ENCODE measurements around the gene JADE3.

Gene JADE3

GRCh38 chrX:46978341-46979291, 66.4 kb downstream of the JADE3 start:
- peak; percentile 63 for DNase-seq
- in situ Hi-C loops (cut with HindIII; ENCODE audit: low pct_ligation_motif_present, low pct_unique_long_range_greater_than_20kb, low sequenced_read_pairs) = no loop called here

- in situ Hi-C loops (cut with HindIII; ENCODE audit: low pct_ligation_motif_present, low pct_unique_long_range_greater_than_20kb, low sequenced_read_pairs) = no loop called here
- DNase-seq = no peak
Measured at GRCh38 chrX:46984705-46985104, 72.5 kb downstream of the JADE3 start.

GRCh38 chrX:46989548-46989947, 77.3 kb downstream of the JADE3 start:
- in situ Hi-C loops (cut with HindIII; ENCODE audit: low pct_ligation_motif_present, low pct_unique_long_range_greater_than_20kb, low sequenced_read_pairs) = no loop called here
- DNase-seq = no peak

DNA sequence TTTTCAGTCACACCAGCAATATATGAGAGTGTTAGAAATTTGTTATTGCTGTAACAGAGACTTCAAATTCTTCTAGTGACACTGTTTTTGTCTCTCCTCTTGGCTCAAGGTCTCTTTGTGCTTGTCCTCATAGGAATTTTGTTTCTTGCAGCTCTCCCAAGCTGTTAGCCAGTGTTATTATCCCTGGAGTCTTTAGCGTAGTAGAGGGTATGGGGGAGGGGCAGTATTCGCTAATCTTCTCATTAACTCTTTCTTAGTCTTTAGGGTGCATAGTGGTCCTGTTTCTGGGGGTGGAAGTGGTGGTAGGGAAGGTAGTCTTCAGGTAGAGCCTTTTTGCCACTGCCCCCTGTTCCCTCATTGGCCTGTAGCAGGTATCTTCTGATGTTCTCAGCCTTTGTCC, 79.4 kb downstream of the JADE3 start:
- no peak for DNase-seq

DNA sequence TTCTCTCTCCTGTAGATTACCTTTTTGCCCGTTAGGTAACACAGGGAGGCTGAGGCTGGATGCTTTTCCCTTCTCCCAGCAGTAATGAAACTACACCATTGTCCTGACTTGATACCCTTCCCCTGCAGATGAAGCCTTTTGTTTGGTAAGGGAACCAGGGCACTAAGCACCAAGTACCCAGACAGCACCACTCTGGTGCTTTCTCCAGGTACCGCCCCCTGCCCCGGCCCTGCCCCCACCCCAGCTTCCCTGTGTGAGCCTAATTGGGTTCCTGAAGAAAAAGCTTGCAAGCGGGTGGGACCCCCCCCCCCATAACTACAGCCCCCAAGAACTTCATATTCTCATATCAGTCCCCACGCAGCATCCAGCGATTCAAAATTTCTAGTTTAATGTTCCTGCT, 79.8 kb downstream of the JADE3 start:
- no peak for DNase-seq
- in situ Hi-C loops (cut with HindIII; ENCODE audit: low pct_ligation_motif_present, low pct_unique_long_range_greater_than_20kb, low sequenced_read_pairs) = no loop called here

More for the DNA sequence above, 79.4 kb downstream of the JADE3 start:
- in situ Hi-C loops (cut with HindIII; ENCODE audit: low pct_ligation_motif_present, low pct_unique_long_range_greater_than_20kb, low sequenced_read_pairs) = no loop called here

GRCh38 chrX:46994096-46994495, 81.9 kb downstream of the JADE3 start:
- DNase-seq = no peak
- in situ Hi-C loops (cut with HindIII; ENCODE audit: low pct_ligation_motif_present, low pct_unique_long_range_greater_than_20kb, low sequenced_read_pairs) = no loop called here

DNA sequence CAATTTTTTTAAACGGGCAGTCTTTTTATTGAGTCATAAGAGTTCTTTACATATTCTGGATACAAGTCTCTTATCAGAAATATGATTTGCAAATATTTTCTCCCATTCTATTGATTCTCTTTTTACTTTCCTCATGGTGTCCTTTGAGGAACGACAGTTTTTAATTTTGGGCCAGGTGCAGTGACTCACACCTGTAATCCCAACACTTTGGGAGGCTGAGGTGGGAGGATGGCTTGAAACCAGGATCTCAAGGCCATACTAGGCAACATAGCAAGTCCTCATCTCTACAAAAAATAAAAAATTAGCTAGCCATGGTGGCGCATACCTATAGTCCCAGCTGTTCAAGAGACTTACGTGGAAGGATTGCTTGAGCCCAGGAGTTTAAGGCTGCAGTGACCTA, 99.9 kb downstream of the JADE3 start:
- DNase-seq = no peak
- in situ Hi-C loops (cut with HindIII; ENCODE audit: low pct_ligation_motif_present, low pct_unique_long_range_greater_than_20kb, low sequenced_read_pairs) = no loop called here

- DNase-seq = no peak
- in situ Hi-C loops (cut with HindIII; ENCODE audit: low pct_ligation_motif_present, low pct_unique_long_range_greater_than_20kb, low sequenced_read_pairs) = no loop called here
Measured at GRCh38 chrX:47026198-47026597, 114.0 kb downstream of the JADE3 start.

GRCh38 chrX:47030339-47030738, 118.1 kb downstream of the JADE3 start:
- DNase-seq = peak; percentile 53
- in situ Hi-C loops (cut with HindIII; ENCODE audit: low pct_ligation_motif_present, low pct_unique_long_range_greater_than_20kb, low sequenced_read_pairs) = no loop called here

DNA sequence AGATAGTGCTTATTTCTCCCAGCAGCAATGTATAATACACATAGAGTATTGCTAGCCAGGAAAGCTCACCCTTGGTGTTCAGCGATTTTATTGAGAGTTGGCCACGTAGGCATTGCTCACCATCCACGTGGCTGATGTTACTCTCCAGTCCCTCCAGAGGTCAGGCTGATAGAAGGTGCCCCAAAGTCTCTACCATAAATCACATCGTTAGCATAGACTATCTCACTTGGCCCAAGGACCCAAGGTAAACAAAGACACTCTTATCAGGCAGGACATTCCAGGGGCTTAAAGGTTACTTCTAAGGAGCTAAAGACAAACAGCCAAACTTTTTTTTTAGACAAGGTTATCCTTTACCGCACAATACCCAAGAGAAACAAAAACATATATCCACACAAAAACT, 135.8 kb downstream of the JADE3 start:
- DNase-seq = no peak
- in situ Hi-C loops (cut with HindIII; ENCODE audit: low pct_ligation_motif_present, low pct_unique_long_range_greater_than_20kb, low sequenced_read_pairs) = no loop called here

- in situ Hi-C loops (cut with HindIII; ENCODE audit: low pct_ligation_motif_present, low pct_unique_long_range_greater_than_20kb, low sequenced_read_pairs) = no loop called here
Measured at GRCh38 chrX:47059142-47059874, 147.1 kb downstream of the JADE3 start.

GRCh38 chrX:47060708-47061107, 148.5 kb downstream of the JADE3 start:
- in situ Hi-C loops (cut with HindIII; ENCODE audit: low pct_ligation_motif_present, low pct_unique_long_range_greater_than_20kb, low sequenced_read_pairs) = no loop called here
- DNase-seq = no peak

More at GRCh38 chrX:47059142-47059874, 147.1 kb downstream of the JADE3 start:
- no peak for DNase-seq

DNA sequence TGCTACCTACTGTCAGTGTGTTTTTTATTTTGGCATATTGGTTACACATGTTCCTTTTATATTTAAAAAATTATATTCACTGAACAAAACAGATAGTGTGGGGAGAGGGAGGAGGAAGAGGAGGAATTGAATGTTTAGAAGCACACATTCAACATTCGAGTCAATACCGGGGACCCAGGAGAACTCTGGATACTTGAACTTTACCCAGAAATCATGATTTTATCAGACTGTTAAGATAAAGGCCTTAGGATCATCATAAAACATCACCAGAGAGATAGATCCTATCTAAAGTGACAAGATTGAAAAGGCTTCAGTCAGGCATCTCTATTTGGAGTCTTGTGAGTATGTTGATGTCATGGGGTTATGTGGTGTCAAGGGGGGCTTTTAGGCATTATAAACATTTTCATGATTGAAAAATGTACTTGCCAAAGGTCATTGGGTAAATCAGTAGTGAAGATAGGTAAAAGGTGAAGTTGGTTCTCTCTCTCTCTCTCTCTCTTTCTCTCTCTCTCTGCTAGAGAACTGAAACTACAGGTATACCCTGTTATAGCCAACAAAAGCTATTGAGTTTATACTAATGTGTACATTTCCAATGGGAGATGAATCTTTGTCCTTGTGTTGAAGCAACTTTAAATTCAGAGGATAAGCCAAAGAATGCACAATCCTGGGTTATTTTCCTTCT, 149.2 kb downstream of the JADE3 start:
- in situ Hi-C loops (cut with HindIII; ENCODE audit: low pct_ligation_motif_present, low pct_unique_long_range_greater_than_20kb, low sequenced_read_pairs) = no loop called here
- DNase-seq = no peak

- in situ Hi-C loops (cut with HindIII; ENCODE audit: low pct_ligation_motif_present, low pct_unique_long_range_greater_than_20kb, low sequenced_read_pairs) = no loop called here
- no peak for DNase-seq
Measured at GRCh38 chrX:47063179-47063578, 151.0 kb downstream of the JADE3 start.

- in situ Hi-C loops (cut with HindIII; ENCODE audit: low pct_ligation_motif_present, low pct_unique_long_range_greater_than_20kb, low sequenced_read_pairs) = no loop called here
- DNase-seq = no peak
Measured at GRCh38 chrX:47068214-47068613, 156.0 kb downstream of the JADE3 start.

DNA sequence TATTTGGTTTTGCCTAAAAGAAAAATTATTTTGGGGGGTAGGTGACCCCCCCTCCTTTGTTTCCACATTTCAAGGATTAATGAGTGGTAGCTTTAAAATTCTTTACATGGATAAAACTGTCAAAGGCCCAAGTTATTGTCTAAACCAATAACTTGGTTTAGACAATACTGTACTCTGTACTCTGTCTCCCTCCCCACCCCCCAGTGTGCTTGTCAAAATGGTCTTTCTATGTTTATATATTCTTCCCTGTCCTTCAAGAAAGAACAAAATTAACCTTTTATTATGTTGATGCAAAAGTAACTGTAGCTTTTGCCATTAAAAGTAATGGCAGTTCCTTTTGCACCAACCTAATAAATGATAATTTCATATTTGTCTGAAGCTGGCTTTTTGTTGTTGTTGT, 156.5 kb downstream of the JADE3 start:
- DNase-seq = no peak
- in situ Hi-C loops (cut with HindIII; ENCODE audit: low pct_ligation_motif_present, low pct_unique_long_range_greater_than_20kb, low sequenced_read_pairs) = no loop called here

DNA sequence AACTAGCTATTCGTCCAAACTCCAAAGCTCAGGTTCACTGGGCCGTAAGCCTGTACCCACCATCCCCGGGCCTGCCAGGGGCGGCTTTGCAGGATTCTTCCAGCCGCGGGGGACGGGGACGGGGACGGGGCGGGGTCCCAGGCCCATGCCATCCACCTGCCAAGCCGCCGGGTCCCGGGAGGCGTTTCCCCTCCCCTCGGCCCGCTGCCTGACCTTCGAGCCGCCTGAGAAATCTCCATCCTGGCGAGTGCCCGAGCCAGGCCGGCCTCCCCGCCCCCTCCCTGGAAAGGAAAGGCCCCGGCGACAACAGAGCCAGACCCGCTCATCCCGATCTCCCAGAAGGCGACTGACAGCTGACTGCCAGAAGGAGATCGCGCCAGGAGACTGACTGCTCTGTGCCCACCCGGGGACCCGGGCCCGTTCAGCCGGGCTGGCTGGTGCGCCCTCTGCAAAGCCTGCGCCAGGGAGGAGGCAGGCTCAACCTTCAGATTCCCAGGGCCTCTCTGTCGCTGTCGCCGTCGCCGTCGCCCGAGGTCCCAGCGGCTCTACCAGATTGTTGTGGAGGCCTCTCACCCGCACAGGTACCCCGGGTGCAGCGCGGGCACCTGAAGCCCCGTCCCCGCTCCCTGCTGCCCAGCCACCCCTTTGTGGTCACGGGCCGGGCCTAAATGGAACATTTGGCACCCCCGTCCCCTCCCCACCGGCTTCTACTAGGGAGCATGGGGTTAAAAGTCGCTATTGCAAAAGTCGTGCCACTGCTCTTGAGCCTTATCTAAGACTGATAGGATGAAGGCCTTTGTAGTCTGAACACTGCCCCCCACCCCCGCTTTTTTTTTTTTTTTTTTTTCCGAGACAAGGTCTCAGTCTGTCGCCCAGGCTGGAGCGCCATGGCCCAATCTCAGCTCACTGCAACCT, 166.2 kb downstream of the JADE3 start, which contains the start of gene RGN:
TSS of gene RGN (plus strand) at position 315 of the 915 bp plus-strand sequence. CDS start 2,702 bp downstream, outside the sequence.
- in situ Hi-C loops (cut with HindIII; ENCODE audit: low pct_ligation_motif_present, low pct_unique_long_range_greater_than_20kb, low sequenced_read_pairs) = no loop called here

More for the DNA sequence above, 166.2 kb downstream of the JADE3 start, which contains the start of gene RGN:
- no peak for DNase-seq
